NCI-H1930 (cell line): Measurements from ENCODE around the gene HS3ST5.
"Not testable (repeated sequence)": the region's sequence is repeated elsewhere in the genome, so short reads cannot be mapped to it uniquely, and the experiment has no call there.

Experiments
- DNase-seq, 2 experiments: peaks; one replicate each; lab custom pipeline; 2025; lab: John Stamatoyannopoulos, UW

Gene HS3ST5

DNA sequence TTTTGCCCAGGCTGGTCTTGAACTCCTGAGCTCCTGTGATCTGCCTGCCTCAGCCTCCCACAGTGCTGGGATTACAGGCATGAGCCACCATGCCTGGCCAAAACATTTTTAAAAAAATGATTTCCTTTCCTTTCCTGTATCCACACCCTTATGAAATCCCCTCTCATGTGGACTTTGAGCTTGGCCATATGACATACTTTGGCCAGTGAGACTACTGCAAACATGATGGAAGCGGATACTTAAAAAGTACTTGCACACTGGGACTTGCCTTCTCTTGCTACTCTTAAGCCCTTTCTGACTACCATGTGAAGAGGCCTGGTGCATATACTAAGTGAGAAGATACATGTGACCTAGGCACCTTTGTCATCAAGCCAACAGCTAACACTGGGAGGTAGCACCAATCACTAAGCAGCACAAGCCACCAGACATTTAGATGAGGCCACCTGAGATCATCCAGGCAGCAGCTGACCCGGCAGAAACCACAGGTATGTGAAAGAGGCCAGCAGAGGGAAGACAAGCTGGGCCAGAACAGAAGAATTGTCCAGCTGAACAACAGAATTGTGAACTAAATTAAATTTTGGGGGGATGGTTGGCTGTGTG lies 293.4 kb downstream of the HS3ST5 start:
- no peak for DNase-seq

DNA sequence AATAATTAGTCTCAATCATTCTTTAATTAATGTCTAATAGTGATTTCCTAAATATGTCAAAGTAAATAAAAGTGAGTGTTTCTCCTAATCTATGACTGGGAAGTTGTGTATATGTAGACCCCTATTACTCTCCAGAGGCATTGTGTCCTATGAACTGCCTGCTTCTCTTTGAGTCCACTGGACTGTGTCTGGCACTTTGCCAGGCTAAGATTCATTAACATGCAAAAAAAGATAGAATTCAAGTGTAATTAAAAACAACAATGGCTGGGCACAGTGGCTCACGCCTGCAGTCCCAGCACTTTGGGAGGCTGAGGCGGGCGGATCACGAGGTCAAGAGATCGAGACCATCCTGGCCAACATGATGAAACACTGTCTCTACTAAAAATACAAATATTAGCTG lies 298.3 kb downstream of the HS3ST5 start:
- DNase-seq = not testable (repeated sequence)

DNA sequence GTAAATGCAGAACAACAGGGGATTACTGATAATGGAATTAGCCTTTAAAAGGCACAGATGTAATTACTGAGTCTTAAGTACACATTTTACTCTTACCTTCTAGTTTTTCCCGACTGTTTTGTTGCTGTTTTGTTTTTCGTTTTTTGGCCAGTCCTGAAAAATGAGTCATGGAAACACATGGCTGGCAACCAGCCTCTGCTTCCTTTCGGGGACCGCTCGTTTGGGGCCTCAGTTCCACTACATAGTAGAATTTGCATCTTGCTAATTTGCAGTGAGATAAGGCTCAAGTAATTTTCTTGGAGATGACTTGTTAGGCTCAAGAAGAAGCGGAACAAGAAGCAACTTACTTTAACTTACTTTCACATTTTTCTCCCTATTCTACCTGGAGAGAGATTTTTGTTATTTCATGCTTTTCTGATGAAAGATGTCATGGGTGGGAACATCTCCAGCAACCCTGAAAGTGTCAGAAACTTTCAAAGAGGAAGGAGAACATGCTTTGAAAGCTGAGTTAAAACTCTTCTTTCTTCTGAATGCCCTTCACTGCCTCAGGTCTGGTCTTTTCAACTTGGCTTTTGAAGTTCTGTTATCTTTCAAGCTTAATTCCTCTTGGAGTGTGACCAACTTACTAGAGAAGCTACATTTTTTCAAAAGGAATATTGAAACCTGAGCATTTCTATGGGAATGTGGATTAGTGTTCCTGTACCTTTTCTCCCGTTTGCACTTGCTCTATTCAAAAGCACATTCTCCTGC lies 300.4 kb downstream of the HS3ST5 start:
- DNase-seq = no peak

DNA sequence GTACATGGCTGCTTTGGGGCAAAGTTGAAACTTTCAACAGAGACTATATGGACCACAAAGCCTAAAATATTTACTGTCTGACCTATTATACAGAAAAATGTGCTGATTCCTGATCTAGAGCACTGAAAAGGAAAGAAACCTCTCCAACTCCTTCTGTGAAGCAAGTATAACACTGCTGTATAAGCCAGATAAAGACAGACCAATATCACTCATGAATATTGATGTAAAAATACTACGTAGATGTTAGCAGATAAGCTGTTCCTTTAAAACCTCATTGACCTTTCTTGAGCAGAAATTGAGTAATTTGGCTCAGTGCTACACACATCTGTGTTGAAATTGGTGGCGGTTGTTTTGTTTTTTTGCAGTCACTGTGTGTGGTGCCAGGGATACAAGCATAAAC lies 302.0 kb downstream of the HS3ST5 start:
- DNase-seq = no peak

DNA sequence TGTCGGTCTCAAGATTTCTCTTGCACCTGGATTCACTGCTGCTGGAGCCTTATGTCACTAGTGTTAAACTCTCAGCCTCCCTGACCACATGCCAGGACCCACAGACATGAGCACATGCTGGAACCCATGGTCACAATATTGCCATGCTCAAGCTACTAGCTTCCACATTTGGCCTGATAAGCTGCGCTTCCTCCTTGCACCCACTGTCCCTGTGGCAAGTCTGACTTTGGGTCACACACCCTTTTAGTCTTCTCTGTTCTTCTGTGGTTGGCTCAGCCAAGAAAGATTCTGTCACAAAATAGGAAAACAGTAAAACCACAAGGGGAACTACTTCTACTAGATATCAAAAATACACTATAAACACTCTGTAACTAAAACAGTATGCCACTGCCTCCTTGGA lies 303.0 kb downstream of the HS3ST5 start:
- DNase-seq = no peak

DNA sequence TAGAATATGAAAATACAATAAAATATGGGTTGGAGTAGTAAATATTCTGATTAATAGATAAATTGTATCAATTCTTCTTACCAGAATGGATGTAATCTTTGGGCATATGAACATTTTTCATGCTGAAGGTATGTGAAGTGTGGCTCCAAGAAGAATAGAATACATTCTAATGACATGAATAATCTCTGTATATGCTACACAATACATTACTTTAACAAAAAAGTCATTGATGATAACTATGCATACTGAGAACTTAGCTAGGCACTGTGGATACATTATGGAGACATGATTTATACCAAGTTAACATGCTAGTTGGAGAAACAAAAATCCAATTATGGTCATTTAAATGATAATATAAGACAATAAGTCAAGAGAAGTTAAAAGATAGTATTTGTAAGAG lies 309.2 kb downstream of the HS3ST5 start:
- DNase-seq = no peak

DNA sequence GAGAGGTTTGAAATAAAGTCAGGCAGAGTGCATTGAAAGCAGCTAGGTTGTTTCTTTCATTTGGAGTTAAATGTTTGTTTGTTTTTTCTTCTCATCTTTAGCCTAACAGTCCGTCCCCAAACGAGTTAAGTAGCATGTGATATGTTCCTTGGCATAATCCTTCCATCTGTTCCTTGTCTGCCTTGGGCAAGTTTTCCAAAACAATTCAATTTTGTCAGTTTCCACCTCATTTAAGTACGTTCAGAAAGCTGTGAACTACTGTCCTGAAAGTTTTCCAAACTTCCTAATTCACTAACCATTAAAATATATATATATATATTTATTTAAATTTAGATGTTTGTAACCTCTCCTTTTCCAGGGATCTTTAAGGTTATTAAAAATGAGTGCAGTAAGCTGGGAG lies 310.1 kb downstream of the HS3ST5 start:
- DNase-seq = no peak

DNA sequence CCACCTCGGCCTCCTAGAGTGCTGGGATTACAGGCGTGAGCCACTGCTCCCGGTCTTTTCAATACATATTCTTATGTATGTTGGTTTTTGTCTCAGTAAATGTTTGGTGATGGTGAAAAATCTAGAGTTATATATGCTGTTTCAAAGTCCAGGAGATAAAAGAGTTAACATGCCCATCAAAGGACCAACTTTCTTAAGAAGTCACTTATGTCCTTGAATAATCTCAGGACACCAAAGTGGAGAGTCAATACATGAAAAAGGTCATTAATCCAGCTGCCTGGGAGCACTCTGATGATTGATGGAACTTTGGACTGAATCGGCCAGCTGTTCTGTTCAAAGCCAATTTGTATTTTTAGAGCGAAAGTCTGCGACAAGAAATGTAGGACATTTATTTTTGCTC lies 312.1 kb downstream of the HS3ST5 start:
- no peak for DNase-seq

DNA sequence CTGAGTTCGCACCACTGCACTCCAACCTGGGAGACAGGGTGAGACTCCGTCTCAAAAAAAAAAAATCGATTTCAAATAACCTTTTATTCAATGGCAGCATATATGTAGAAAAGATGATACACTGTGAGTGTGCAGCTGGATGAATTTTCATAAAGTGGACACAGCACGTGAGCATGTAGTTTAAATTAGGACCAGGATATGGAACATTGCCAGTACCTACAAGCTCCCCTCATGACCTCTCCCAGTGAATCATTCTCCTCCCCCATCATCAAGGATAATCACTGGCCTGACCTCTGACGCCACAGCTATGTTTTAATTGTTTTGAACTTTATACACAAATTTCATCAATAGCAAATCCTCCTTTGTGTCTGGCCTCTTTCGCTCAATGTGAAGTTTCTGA lies 318.1 kb downstream of the HS3ST5 start:
- no peak for DNase-seq

DNA sequence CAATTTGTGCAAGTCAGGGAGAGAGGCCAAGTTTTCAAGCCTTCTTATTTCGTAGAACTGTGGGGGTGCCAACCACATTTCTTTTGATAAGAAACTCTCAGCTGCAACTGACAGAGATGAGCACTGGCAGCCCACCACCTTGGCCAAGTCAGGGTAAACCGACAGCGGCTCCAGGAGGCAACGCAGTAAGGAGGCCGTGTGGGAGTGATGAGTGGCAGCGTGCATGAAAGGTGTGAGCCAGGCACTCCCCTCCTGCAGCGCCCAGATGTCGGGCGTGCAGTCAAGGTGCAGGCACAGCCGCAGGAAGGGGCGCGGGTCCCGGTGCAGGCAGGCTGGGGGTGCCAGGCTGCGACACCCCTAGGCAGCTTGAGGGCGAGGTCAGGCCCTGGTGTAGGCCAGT lies 322.6 kb downstream of the HS3ST5 start:
- DNase-seq = no peak

DNA sequence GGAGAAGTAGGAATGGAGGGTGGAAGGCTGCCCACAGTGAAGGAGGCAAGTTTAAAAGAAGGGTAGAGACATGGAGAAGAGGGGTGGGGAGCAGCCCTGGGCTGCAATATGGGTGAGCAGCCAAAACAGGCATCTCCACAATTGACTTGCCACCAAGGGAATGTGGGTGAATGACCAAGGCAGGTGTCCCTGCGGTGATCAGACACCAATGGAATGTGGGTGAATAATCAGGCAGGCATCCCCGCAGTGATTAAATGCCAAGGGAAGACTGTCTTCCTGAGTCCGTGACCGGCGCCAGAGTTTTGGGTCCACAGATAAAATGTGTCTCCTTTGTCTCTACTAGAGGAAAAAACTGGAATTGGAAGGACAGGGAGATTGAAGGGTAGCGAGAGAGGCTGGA lies 325.7 kb downstream of the HS3ST5 start:
- not testable (repeated sequence) for DNase-seq

DNA sequence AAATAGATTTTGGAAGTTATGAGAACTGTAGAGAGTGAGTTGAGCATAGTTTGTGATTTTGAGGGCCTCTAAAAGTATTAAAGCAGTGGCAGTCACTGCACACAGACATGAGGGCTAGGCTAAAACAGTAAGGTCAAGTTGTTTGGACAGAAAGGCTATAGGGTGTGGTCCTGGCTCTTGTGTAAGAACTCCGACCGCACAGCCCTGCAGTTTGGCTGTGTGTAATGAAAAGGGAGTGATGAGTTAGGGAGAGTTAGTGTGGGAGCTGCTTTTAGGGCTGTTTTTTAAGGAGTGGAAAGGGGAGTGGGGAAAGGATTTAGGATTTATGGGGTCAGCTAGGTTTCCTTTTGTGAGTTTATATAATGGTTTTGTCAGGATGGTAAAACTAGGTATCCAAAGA lies 328.7 kb downstream of the HS3ST5 start:
- not testable (repeated sequence) for DNase-seq

DNA sequence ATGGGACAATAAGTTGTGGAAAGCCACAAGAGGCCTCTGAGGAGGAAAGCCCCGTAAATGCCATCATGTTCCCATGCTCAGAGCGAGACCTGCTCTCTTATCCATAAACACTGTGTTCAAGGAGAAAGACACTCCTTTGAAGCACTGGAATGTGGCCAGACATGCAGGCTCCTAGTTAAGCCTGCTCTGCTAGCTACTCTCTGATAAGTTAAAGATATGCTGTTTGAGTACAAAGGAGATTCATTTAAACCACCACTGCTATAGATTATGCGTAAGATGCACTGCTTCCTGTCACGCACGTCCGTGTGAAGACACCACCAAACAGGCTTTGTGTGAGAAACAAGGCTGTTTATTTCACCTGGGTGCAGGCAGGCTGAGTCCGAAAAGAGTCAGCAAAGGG lies 331.3 kb downstream of the HS3ST5 start:
- not testable (repeated sequence) for DNase-seq

DNA sequence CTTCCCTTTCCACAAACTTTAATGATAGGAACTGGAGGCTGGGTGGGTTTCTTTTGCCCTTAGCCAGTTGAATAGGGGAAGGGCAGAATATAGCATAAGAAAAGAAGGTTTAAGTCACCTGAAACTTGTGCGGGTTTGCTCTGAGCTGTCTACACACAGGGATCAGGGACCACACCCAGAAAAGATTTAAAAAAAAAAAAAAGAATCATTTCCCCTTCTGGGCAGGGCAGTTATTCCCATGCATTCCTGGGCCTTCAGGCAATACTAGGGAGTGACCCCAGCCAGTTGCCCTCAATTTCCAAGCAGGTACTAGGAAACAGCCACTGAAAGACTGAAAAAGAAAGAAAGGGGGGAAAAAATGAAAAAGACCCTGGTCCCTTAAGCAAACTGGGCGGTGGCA lies 332.3 kb downstream of the HS3ST5 start:
- DNase-seq = no peak

DNA sequence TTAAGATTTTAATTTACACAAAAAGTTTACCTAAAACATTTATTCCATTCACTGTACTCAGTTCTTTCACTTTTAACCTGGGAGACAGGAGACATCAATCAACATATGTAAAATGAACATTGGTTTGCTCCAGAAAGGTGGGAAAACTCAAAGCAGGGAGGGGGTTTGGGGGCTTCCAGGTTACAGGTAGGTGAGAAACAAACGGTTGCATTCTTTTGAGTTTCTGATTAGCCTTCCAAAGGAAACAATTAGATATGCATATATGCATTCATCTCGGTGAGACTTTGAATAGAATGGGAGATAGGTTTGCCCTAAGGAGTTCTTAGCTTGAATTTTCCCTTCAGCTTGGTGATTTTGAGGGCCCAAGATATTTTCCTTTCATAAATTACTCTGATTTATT lies 333.6 kb downstream of the HS3ST5 start:
- no peak for DNase-seq

DNA sequence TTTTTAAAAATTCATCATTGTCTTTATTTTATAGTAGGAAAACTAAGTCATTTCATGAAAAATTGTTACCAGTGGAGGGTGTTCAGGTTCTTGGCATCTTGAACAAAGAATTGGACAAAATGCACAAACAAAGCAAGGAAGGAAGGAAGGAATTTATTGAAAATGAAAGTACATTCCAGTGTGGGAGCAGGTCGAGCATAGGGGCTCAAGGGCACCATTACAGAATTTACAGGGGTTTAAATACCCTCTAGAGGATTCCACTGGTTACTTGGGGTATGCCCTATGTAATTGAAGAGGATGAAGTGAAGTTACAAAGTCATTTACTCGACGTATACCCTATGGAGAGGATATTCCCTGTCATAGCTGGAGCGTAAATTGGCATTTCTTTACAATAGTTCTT lies 334.5 kb downstream of the HS3ST5 start:
- DNase-seq = no peak

DNA sequence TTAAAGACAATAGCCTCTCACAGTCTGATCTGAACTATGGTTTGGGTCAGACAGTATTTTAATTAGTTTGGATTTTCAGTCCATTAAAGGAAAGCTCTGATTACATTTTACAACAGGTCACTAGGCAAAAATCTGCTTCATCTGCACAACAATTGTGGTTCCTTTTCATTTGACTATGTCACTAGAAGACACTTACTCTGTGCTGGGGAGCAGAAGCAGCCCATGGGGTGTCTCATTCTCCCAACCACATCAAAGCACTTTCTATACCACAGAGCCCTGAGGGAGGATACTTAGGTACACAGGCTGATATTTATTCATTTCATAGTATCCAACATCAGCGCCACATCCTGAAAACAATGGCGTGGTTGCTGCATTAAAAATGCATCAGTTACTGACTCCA lies 335.3 kb downstream of the HS3ST5 start:
- no peak for DNase-seq
